Embryonic facial prominence (tissue), 1 donor: ENCODE results near the gene MRAS.
"Not testable (repeated sequence)": the region's sequence is repeated elsewhere in the genome, so short reads cannot be mapped to it uniquely, and the experiment has no call there.

Experiments used
- DNase-seq: peaks from one replicate; pipeline ENCODE4 v3.0.0-alpha.2; 2016; ENCODE audit errors: extremely low spot score

Gene MRAS

DNA sequence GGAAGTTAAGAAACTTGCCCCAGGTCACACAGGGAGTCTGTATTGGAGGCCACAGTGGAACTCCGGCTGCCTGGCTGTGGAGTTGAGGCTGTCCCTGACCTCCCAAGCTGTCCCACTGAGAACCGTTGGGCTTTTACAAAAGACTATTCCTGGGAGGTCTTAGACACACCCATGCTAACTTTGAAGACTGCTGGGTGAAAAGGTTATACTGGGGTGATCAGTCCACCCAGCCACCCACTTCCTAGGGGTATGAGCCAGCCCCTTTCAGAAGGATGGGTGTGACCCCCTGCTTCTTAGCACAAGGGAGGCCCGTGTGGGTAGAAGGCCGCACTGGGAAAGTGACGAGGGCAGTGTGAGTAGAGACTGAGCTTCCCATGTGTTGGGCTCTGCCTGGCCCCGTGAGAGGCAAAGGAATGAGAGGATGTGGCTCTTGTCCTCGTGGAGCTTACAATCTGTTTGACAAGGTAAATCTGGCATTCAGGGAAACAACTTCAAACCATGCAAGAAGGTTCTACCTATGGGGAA is 19.0 kb downstream of the MRAS start:
- DNase-seq, result no peak

DNA sequence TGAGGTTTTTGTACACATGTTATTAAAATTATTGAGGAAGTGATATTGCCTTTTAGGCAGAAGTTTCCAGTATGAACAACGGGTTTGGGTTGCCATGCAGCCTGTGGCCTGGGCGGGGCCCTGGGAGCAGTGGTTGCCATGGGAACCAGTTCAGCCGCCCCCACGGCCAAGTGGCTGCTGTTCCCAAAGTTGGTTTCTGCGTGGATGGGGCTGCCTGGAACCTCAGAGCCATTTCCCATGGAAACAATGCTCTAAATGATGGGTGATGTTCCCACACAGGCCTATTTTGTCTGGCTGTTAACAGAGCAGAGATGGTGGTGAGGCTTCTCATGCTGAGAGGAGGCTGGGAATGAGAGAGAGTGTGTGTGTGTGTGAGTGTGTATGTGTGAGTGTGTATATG is 19.5 kb downstream of the MRAS start:
- DNase-seq, result no peak

DNA sequence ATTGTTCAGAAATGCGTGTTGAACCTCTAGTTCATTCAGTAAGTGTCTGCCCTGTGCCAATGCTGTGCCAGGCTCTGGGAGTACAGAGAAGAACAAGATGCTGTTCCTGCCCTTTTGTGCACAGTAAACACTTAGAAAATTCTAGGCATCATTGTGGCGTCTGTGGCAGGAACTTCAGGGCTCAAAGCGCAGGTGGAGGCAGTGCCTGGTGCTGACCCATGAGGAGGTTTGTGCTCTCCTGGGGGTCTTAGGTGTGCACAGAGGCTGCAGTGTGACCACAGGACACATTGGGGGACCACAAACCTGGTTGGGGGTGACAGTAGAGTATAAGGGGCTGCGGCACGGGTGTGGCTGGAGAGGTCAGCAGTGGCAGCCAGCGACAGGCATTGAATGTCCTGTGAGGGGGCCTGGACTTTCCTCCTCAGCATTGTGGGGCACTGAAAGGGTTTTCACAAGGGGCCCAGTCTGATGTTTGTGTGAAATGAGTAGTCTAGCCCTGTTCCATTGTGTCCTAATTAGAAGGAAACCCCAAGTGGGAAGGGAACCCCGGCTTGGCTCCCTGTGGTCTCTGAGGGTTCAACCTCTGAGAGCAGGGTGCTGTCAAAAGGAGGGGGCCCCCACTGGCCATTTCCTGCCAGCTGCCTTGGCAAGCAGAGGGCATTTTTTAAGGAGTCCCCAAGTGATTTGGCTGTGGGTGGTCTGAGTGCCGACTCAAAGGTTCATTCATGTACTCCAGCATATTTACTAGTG is 20.9 kb downstream of the MRAS start:
- DNase-seq, result no peak

DNA sequence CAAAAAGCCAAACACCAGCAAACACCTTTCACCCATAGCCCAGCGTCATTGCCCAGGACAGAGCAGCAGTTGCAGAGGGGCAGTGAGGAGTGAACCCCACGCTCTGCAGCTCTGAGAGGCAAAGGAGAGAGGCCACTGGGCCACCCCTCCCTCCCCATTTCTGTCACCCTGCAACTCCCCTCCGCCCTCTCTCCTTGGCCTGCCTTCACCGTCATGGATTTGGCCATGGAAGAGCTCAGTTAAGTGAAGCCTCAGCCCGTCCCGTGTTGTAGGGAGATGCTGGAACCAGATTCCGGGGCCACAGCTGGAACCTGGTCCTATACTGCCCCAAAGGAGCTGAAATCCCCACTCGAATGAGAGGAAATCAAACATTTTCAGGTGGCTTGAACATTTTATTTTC is 21.9 kb downstream of the MRAS start:
- no peak for DNase-seq

DNA sequence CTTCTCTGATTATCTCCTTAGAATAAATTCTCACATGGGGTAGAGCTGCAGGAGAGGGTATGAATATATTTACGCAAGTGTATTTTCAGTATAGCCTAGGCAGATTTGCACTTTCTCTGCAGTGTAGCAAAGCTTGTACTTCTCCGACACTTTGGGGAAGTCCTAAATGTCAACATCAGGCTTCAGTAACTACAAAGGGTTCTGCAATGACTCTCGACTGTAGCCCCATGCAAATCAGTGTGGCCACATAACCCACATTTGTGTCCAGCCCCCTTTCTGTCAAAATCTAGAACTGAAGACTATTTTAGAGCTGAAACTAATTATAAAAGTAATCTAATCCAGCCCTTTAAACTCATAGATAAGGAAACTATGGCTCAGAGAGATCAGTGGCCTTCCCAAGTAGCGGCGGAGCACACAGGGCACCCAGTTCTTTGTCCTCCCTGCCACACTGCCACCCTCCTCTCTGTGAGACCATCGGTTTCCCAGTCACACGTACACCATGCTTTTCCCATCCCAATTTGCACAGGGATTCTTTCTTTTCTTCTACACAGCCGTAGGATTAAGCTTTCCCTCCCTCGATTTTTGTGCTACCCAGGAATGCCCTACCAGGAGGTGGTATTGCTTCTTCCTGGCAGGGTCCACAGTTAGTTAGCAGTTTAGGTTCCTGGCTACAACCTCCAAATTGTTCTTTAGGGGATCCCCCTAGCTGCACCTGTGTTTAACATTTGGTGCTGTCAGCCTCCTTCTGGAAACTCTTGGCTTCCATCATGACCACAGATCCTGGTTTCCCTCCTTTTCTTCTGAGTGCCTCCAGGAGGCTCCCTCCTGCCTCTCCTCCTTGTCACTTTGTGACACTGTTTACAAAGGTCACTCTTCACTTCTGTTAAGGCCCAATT is 22.9 kb downstream of the MRAS start:
- DNase-seq, result no peak

DNA sequence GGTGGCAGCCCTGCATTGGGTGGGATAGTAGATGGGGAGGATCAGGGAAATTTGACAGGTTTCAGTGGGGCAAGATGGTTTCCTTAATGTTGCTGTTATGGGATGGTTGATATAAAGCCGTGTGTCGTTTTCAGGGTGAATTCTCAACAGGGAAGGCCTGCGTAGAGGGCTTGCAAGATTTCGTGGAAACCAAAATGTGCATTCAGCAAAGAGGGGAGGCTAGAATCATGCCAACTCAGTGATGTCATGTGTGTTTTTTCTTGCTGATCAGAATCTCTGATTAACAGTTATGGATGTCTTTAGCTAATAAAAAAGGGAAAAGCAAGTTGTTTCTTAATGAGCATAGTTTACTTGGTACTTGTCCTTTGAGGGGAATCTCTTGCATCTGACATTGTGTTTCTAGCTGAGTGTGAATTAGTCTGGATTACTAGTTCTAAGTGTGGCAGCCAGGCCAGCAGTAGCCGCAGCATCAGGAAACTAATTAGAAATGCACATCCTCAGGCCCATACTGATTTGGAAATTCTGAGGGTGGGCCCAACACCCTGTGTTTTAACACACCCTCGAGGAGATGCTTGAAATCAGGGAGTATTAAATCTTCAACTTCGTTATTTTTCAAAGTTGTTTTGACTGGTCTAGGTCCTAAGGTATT is 24.8 kb downstream of the MRAS start:
- DNase-seq, result no peak

DNA sequence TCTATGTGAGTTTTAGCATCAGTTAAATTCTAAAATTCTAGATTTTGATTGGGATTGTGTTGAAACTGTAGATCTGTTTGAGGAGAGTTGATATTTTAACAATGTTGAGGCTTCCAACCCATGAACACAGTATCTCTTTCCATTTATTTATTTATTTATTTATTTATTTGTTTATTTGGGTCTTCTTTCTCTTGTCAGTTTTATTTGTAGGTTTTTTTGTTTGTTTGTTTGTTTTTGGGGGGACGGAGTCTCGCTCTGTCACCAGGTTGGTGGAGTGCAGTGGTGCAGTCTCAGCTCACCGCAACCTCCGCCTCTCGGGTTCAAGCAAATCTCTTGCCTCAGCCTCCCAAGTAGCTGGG is 25.3 kb downstream of the MRAS start:
- DNase-seq, result no peak

DNA sequence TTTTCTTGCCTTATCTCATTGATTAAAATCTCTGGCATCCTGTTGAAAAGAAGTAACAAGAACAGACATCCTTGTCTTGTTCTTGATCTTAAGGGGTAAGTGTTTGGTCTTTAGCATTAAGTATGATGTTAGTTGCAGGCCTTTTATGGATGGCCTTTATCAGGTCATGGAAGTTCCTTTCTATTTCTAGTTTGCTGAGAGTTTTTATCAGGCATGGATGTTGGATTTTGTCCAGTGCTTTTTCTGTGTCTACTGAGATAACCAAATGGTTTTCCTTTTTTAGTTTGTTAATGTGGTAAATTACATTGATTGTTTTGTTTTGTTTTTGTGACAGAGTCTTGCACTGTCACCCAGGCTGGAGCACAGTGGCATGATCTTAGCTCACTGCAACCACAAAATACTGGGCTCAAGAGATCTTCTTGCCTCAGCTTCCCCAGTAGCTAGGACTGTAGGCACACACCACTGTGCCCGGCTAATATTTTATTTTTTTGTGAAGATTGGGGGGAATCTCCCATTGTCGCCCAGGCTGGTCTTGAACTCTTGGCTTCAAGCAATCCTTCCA is 26.3 kb downstream of the MRAS start:
- no peak for DNase-seq

DNA sequence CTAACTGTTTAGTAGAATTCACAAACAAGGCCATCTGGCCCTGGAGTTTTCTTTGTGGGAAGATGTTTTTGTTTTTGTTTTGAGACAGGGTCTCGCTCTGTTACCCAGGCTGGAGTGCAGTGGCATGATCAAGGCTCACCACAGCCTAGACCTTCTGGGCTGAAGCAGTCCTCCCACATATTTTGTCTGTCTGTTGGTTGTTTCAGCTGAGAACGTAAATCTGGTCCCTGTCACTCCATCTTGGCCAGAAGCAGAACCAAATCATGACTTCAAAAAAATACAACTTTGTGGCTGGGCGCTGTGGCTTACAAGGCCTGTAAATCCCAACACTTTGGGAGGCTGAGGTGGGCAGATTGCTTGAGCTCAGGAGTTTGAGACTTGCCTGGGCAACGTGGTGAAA is 27.1 kb downstream of the MRAS start:
- no peak for DNase-seq

DNA sequence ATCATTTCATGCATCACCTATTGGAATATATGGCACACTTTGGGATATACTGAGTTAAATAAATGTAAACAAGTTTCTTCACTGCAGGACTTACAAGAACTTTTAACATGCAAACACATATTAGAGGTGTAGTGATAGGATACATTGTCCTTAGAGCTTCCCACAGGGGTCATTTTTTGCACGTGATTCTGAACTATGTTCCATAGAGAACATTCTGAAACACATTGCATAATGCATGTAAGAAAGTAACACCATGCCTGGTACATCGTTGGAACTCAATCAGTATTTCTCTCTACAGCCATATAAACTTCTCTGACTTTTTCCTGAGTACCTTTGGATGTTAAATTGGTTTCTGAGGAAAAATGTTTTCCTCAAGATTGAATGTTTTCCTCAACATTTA is 28.3 kb downstream of the MRAS start:
- no peak for DNase-seq

DNA sequence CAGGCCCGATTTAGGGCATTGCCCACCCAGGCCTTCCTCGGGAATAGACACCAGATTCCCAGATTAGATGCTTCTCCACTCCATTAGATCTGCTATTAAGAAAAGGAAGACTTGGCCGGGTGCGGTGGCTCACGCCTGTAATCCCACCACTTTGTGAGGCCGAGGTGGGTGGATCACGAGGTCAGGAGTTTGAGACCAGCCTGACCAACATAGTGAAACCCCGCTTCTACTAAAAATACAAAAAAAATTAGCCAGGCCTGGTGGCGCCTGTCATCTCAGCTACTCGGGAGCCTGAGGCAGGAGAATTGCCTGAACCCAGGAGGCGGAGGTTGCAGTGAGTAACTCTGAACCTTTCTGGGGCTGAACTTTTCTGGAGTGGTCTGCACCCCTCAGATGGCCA is 28.8 kb downstream of the MRAS start:
- not testable (repeated sequence) for DNase-seq

DNA sequence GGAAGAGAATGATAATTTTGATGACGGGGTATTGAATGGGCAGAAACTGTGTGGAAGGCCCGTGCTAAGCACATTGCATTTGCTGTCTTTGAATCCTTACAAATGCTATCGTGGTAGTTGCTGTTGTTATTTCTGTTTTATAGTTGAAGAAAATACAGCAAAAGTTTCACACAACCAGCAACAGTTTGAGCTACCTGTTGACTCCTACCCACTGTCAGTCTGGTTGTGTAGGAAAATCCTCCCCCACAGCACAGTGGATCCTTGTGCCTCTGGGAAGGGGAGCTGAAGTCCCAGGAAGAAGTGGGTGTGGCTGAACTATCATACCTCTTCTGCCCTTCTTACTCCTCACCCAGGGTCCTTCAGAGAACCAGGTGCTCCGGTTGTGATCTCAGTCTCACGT is 29.4 kb downstream of the MRAS start:
- no peak for DNase-seq

DNA sequence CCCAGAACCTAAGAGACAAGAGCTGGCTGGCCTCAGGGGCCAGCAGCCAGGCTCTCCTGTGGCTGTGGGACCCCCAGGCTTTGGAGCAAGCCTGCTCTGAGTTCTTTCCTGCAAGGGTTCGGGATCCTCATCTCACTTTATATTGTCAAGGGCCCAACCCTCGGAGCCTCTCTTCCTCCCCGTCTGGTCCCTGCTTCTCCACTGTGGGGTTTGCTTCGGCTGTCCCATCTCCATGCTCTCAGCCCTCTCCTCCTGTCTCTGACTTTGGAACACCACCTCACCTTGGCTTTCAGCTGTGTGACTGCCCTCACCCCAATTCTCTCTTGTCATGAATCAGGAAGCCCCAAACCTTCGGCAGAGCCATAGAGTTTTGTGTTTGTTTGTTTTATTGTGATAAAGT is 30.0 kb downstream of the MRAS start:
- DNase-seq, result no peak

DNA sequence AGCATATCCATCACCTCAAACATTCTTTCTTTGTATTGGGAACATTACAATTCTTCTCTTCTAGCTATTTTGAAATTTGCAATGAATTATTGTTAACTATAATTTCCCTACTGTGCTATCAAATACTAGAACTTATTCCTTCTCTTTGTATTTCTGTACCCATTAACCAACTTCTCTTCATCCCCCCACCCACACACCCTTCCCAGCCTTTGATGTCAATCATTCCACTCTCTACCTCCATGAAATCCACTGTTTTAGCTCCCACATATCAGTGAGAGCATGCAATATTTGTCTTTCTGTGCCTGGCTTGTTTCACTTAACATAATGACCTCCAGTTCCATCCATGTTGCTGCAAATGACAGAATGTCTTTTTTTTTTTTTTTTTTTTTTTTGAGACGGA is 30.6 kb downstream of the MRAS start:
- no peak for DNase-seq

DNA sequence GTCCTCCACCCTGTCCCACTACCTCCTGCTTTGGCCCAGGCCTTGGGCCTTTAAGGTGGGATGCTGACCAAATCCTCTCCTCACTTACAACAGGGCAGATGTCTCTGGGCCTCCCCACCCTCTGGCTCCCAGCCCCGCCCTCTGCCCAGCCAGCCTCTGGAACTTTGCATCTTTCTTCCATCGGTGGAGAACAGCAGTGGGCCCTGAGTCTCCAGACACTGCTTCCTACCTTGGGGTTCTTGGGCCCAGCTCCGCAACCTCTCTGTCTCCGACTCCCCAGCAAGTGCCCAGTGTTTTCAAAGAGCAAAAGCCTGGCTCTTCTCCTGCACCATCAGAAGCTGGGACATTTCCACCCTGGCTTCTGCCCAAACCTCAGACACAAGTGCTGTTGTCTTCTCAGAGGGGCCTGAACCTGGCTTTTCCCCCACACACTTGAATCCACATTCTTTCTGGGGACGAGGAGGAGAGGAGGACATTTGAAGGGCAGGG is 33.1 kb downstream of the MRAS start:
- DNase-seq, result no peak

DNA sequence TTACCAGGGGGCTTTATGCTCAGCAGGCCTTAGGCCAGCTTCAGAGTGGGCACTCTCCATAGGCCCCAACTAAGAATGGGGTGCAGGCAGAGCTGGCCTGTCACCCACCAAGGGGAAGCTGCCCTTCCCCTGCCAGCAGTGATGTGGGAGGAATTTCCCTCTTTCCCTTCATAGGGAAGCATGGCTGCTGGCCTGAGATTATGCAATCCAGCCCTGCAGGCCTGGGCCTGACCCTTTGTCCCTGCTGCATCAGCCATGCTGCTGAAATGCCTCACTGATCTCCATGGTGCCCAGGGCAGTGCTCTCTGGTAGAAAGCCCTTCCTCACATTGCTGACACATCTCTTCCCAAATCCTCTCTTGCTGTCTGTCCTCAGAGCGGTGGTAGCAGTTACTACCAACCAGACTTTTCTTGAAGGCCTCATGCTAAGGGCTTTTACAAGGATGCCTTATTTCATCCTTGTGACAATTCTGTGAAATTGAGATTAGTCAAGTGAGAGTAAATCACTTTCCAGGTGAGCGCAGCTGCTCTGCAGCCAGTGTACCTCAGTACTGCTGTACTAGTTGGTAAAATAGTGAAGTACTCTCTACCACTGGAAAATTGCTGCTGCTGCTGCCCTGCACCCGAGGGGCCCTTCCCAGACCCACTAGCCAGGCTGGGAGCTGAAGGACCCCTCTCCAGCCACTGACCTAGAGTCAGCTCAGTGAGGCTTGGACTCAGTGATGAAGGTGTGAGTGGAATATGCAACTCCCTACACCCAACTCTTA is 33.8 kb downstream of the MRAS start:
- no peak for DNase-seq

DNA sequence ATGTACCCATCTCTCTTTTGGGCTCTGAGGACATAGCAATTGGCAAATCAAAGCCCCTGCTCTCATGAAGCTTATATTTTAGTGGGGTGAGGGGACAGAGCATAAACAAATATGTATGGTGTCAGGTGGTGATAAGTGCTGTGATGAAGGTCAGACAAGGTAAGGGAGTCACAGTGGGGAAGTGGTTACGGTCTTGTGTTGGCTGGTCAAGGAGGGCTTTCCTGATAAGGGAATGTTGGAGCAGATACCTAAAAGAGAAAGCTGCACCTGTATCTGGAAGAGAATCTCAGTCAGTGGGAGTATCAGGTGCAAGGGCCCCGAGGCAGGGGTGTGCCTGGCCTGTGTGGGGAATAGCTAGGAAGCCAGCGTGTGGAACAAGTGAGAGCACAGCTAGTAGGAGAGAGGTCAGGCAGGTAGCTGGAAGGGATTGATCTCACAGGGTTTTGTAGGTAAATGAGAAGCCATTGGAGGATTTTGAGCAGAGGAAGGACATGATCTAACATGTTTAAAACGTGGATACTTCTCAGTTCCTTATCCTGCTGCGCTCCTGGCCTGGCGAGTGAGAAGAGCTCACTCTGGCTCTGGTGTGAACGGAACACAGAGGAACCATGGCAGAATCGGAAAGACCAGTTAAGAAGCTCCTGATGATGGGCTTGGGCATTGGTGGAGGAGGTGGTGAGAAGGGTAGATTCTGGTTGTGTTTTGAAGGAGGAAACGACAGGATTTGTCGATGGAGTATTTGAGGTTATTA is 35.5 kb downstream of the MRAS start:
- DNase-seq, result no peak

DNA sequence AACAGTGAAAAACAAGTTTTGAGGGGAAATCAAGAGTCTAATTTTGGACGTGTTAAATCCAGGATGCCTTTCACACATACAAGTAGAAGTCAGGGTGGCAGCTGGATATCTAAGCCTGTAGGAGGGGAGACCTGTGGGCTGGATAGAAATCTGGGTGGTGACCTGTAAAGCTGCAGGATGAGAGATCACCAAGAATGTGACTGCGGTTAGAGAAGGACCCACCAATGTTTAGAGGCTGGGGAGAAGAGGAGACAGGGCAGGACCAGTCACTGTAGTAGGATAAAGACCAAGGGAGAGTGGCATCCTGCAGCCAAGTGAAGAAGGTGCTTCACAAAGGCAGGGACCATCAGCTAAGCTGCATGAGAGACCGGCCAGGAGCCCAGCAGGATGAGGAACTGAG is 36.2 kb downstream of the MRAS start:
- DNase-seq, result no peak

DNA sequence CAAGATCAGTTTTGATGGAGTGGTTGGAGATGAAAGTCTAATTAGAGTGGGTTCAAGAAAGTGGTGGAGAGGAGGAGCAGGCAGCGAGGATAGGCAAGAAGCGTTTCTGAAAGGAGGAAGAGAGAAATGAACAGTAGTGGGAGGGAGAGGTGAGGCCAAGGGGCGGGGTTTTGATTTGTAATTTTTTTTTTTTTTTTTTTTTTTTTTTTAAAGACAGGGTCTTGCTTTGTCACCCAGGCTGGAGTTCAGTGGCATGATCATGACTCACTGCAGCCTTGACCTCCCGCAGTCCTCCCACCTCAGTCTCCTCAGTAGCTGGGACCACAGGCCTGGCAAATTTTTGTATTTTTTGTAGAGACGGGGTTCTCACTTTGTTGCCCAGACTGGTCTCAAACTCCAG is 36.6 kb downstream of the MRAS start:
- no peak for DNase-seq

DNA sequence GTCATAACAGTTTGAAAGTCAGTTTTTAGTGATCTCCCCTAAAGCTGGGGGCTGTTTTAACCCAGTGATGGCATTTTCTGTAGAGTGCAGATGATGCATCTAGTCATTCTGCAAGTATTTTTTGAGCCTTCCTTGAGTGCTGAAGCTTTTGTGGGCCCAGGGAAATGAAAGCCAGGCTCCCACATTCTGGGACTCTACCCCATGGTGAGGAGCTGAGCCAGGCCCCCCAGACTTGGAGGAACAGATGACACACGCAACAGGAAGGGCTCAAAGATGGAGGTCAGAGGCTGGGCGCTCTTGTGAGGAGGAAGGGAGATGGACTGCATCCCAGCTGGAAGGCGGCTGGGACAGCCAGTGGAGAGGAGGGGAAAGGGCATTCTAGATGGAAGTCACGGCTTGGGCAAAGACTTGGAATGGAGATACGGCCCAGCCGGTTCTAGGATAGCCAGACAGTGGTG is 40.8 kb downstream of the MRAS start:
- DNase-seq, result no peak
